Epithelial cell of proximal tubule (primary cell): ENCODE measurements around the gene PSMB4. TPM values are rescaled to one million over a fixed set of nuclear protein-coding genes. Genes with fewer than 3 reads are reported as not detected.
"Not testable (repeated sequence)": the region's sequence is repeated elsewhere in the genome, so short reads cannot be mapped to it uniquely, and the experiment has no call there.

ENCODE experiments used
- DNase-seq: peaks from one replicate; pipeline ENCODE4 v3.0.0-alpha.2; 2011; ENCODE audit warnings: low read depth
- H3K4me3 ChIP-seq: 2 replicates; pipeline ENCODE4 v1.5.1; 2011; ENCODE audit warnings: low read depth, mild to moderate bottlenecking, low read length
- total RNA-seq: library from RNA; depleted of rRNA; stranded (reverse); fragments of >200 nt; gene quantifications from 2 replicates; pipeline ENCODE4 v1.2.3, GENCODE V29; 2015
- TF ChIP-seq, protein P1 (sequence below): conservative IDR thresholded peaks from 2 replicates; pipeline ENCODE4 v1.5.1; 2012; ENCODE audit warnings: low read depth, mild to moderate bottlenecking, low read length

Gene PSMB4
- total RNA-seq, 1 donor from 2014 or later = 348 TPM

DNA sequence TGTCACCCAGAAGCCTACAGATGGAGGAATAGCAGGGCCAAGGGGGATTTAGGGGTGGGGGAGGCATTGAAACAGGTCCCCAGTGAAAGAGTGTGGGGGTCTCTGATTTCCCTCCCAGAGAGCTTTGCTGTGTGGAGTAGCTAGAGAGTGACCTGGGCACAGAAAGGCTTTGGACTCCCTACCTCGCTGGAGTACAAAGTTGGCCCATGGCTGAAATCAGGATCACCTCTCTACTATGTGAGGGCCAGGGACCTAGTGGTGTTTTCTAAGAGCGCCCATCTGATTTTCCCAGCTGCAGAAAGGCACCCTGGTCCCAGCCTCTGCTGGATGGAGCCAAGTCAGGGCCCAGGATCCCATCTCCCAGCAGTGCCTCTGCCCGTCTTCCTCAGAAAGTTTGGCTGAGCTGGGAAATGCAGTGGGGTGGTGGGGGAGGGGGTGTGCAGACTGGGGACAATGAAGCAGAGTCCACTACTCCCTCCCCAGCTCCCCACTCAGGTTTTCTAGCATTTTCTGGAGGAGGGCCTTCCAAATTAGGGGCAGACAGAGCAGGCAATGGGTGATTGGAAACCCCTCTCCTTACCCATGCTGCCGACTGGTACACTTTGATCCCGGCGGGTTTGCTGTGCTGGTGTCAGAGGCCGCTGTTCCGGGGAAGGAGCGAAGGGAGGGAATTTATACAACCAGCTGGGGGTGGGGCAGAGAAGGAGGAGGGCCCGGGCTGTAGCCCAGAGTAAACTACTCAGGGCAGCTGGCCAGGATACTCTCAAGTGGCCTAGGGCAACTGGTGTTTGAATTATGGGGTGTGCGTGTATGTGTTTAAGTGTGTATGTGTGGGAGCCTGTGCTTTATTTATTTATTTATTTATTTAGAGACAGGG lies 27.1 kb upstream of the PSMB4 start, which contains the start of gene SELENBP1:
TSS of gene SELENBP1 (minus strand) at position 648 of the 877 bp plus-strand sequence. CDS start at position 584, 64 bp downstream.
- DNase-seq = no peak
- TF ChIP-seq, protein P1, sequence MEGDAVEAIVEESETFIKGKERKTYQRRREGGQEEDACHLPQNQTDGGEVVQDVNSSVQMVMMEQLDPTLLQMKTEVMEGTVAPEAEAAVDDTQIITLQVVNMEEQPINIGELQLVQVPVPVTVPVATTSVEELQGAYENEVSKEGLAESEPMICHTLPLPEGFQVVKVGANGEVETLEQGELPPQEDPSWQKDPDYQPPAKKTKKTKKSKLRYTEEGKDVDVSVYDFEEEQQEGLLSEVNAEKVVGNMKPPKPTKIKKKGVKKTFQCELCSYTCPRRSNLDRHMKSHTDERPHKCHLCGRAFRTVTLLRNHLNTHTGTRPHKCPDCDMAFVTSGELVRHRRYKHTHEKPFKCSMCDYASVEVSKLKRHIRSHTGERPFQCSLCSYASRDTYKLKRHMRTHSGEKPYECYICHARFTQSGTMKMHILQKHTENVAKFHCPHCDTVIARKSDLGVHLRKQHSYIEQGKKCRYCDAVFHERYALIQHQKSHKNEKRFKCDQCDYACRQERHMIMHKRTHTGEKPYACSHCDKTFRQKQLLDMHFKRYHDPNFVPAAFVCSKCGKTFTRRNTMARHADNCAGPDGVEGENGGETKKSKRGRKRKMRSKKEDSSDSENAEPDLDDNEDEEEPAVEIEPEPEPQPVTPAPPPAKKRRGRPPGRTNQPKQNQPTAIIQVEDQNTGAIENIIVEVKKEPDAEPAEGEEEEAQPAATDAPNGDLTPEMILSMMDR = no peak
- H3K4me3 ChIP-seq = peak within 1 kb of the TSS; percentile 62

DNA sequence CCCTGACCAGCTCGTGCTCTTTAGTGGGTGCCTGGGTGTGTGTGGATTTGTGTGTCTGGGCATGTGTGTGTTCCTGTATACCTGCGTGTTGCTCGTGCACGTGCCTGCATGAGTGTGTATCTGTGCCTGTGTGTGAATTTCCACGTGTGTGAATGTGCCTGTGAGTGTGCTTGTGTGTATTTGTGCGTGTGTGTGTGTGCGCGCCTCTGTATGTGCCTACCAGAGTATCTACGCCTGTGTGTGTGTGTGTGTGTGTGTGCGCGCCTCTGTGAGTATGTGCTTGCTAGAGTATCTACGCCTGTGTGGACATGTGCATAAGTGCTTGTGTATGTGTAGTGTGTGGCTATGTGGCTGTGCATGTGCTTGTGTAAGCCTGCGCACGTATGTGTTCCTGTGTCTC lies 26.2 kb upstream of the PSMB4 start:
- no peak for DNase-seq
- TF ChIP-seq, protein P1 = no peak
- no peak overlapping the region for H3K4me3 ChIP-seq

DNA sequence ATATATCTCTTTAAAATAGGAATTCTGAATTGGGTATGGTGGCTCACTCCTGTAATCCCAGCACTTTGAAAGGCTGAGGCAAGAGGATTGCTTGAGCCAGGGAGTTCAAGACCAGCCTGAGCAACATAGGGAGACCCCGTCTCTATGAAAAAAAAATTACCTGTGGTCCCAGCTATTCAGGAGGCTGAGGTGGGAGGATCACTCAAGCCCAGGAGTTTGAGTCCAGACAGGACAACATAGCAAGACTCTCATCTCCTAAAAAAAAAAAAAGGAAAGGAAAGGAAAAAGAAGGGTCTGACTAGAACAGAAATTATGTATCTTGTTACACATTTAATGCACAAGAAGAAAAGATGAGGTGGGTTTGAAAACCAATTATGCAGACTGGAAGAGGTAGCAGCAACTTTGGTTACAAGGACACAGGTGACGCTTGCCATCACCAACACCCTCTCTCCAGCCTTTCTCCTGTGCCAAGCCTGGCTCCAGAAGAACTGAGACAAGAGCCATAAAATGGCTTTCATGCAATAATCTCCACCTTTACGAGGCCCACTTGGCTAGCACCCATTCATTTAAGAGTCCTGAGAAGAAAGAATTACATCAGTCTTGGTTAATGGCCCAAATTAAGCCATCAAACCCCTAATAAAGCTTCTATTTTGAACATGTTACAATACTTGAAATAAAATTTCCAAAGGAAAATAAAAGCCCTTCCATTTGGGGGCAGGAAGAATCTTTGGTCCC lies 22.1 kb upstream of the PSMB4 start:
- TF ChIP-seq, protein P1 = no peak
- DNase-seq = no peak
- no peak overlapping the region for H3K4me3 ChIP-seq

DNA sequence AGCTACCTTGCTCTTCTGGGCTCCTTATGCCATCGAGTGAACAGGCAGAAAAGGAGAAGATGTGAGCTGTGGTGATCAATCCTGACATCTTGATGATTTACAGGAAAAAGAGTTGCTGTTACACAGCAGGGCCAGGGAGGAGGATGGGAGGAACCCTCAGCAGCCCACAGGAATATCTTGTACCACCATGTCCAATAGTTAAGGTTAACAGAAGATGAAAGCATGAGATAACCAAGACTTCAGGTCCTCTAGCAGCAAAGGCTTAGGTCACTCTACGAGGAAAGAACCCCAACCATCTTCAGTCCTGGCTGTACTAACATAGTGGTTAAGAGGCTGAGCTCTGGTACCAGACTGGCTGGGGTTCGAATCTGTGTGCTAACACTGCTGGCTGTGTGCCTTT lies 14.8 kb upstream of the PSMB4 start:
- no peak for DNase-seq
- TF ChIP-seq, protein P1 = no peak

DNA sequence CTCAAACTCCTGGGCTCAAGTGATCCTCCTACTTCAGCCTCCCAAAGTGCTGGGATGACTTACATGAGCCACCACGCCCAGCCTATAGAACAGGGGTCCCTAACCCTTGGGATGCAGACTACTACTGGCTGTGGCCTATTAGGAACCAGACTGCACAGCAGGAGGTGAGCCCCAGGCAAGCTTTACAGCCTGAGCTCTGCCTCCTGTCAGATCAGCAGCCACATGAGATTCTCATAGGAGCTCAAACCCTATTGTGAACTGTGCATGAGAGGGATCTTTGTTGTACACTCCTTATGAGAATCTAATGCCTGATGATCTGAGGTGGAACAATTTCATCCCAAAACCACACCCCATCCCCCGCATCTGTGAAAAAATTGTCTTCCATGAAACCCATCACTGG lies 13.4 kb upstream of the PSMB4 start:
- DNase-seq = no peak
- TF ChIP-seq, protein P1 = no peak
- H3K4me3 ChIP-seq = no peak overlapping the region

More for the DNA sequence above, 14.8 kb upstream of the PSMB4 start:
- H3K4me3 ChIP-seq = no peak overlapping the region

DNA sequence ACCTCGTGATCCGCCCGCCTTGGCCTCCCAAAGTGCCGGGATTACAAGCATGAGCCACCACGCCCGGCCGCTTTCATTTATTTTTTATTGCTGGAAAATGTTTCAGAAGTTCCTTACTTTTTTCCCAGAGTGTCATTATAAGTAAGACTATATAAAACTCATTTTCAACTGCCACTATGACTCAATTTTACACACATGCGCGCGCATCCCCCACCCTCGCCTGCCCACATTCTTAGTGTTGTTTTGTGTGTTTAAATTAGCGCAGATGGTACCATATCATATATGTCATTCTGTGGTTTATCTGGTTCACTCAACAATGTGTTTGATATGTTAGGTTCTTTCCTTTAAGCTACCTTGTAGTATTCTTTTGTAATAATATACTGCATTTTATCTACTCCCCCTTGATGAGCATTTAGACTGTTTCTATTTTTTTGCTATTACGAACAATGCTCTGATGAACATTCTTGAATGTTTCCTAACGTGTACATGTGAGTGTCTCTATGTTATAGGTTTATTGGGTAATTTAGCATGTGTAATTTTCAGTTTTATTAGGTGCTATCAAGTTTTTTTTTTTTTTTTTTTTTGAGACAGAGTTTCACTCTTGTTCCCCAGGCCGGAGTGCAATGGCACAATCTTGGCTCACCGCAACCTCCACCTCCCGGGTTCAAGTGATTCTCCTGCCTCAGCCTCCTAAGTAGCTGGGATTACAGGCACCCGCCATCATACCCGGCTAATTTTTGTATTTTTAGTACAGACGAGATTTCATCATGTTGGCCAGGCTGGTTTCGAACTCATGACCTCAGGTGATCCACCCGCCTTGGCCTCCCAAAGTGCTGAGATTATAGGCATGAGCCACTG lies 8.9 kb upstream of the PSMB4 start:
- not testable (repeated sequence) for H3K4me3 ChIP-seq, DNase-seq
